NCI-H345 treated with DMSO at 0.1 percent for 48 hours (cell line): ENCODE measurements around the gene AFAP1L2.
A peak's percentile ranks its signal among the peaks of the same experiment; 100 is the strongest.

Experiments
- DNase-seq: peaks from one replicate; lab custom pipeline; 2025; ENCODE audit not compliant: unreplicated experiment; lab: John Stamatoyannopoulos, UW

The AFAP1L2 gene

DNA sequence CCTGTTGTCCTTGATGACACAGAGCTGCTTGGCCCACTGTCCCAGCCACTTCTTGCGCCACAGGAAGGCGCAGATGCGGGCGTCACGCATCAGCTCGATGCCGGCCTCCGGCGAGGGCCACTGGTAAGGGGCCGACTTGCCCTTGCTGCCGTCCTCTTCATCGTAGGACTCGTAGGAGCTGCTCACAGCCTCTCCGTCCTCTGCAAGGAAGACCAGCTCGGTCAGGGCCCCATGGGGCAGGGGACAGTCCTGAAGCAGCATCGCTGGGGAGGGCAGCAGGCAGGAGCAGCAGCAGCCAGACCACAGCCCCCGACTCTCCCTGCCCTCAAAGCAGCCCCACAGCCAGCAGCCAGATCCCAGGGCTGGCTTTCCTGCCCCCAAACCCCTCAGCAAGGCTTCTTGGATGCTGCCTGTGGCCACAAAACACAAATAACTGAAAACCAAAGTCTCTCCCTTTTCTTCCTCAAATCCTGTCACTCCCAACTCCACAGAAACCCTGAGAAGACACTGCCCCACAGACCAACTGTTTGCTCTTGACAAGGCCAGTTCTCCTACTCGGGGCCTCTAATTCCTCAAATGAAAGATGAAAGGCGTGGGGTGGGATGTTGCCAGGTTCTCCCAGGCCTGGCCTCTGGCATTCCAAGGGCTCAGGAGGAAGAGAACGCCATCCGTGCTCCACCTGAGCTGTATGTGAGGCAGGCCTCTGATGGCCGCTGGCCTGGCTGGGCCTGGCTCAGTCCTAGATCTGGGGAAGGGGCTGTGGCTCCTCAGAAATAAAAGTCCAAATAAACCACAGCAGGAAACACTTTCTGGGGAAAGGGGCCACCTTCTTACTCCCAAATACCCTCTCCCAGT, 88.5 kb downstream of the AFAP1L2 start:
- DNase-seq = no peak

- DNase-seq = no peak
Observed at GRCh38 chr10:114313866-114314265, 90.4 kb downstream of the AFAP1L2 start.

- DNase-seq = no peak
Observed at GRCh38 chr10:114313139-114313538, 91.2 kb downstream of the AFAP1L2 start.

- DNase-seq = no peak
Observed at GRCh38 chr10:114311496-114312209, 92.6 kb downstream of the AFAP1L2 start.

- DNase-seq = no peak
Observed at GRCh38 chr10:114311023-114311422, 93.3 kb downstream of the AFAP1L2 start.

DNA sequence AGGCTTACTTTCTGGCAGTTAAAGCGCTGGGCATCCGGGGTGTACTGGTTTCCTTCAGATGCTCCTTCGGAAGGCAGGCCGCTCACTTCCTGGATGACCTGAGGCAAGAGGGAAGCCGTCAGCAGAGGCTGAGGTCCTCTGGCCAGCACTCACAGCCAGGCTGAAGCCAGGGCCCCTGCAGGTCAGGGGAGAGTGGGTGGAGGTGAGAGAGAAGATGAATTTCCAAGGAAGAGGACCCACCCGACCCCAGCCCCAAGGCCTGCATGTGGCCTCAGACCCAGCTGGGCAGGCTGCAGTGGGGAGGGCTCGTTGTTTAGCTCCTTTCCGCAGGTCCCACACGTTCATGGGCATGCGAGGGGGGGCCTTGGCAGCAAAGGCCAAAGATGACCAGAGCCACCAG, 94.0 kb downstream of the AFAP1L2 start:
- no peak for DNase-seq

- DNase-seq = no peak
Observed at GRCh38 chr10:114309364-114309651, 95.0 kb downstream of the AFAP1L2 start.

- DNase-seq = no peak
Observed at GRCh38 chr10:114308531-114309363, 95.6 kb downstream of the AFAP1L2 start.

DNA sequence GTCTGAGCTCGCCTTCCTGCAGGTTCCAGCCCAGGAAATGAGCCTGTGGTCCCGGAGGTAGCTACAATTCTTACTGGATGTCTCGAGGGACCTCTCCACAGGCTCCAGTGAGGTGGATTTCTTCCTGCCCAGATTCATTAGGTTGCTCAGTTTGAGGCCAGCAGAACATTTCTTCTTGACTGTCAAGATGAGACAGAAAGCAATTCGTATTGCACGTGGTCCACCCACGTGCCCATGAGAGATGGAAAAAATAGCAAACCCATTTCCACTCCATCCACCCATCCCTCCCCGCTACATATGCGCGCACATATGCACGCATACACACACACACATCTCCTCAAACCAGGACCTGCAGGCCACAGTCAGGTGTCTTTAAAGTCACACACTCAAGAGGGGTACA, 96.6 kb downstream of the AFAP1L2 start:
- DNase-seq = no peak

- no peak for DNase-seq
Observed at GRCh38 chr10:114306116-114306973, 98.0 kb downstream of the AFAP1L2 start.

DNA sequence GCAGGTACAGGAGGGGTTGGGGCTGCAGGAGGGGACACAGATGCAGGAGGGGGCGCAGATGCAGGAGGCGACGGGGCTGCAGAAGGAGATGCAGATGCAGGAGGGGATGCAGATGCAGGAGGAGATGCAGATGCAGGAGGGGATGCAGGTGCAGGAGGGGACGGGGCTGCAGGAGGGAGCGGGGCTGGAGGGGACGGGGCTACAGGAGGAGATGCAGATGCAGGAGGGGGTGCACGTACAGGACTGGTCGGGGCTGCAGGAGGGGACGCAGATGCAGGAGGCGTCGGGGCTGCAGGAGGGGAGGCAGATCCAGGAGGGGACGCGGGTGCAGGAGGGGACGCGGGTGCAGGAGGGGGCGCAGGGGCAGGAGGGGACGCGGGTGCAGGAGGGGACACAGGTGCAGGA, 98.8 kb downstream of the AFAP1L2 start:
- DNase-seq = no peak

DNA sequence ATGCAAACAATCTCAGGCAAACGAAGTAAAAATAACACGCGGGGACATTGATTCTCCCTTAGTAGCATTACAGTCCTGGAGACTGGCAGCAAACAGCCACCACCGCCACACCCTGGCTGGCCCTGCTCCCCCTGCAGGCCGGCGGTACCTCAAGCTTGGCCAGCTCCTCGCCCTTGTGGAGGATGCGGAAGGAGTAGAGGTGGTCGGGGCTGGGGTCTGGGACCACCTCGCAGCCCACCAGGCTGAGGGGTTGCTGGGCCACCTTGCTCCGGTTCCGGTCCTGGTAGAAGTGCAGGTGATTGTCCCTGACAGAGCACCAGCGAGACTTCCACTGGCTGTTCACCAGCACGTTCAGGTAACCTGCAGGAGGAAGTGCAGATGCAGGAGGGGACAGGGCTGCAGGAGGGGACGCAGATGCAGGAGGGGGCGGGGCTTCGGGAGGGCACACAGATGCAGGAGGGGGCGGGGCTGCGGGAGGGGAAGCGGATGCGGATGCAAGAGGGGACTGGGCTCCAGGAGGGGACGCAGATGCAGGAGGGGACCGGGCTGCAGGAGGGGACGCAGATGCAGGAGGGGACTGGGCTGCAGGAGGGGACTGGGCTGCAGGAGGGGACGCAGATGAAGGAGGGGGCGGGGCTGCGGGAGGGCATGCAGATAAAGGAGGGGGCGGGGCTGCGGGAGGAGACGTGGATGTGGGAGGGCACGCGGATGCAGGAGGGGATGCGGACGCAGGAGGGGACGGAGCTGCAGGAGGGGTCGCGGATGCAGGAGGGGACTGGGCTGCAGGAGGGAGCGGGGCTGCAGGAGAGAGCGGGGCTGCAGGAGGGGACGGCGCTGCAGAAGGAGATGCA, 99.5 kb downstream of the AFAP1L2 start:
- peak; percentile 35 for DNase-seq

DNA sequence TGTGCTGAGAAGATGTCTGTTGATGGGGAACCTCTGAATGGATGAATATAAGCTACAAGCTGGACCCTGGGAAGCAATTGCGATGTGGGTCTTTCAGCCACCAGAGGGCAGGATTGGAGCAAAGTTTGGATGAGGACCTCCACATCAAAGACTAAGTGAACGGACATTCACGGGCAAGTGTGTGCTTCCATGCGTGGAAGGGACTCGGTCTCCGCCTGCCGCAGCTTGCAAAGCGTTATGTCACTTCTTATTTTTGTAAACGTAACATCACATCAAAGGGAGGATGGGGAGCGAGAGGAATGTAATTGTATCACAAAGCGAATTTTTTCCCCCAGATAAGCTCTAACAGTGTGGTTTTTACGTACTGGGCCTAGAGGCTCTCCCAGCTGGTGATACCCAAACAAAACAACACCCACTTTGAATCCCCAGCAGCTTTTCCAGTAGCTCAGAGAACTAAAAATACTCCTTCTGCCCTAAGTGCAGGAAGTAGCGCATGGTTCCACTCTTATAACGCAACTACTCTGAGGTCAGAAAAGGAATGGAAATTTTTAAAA, 100.2 kb downstream of the AFAP1L2 start:
- DNase-seq = peak; percentile 39

DNA sequence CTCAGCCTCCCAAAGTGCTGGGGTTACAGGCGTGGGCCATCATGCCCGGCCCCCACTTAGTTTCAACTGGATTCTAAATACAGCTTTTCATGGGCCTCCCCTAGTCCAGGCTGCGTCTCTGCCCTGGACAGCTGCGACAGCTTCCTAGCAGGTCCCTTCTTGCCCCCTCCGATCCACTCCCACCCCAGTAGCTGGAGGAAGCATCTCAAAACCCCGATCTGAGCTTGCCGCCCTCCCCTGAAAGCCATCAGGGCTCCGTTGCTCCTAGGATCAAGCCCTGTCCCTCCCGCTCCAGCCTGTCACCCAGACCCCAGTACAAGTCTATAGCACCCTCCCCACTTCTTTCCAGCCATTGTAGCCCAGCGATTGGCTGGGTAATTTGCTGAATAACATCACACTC, 100.7 kb downstream of the AFAP1L2 start:
- no peak for DNase-seq

GRCh38 chr10:114301951-114302710, 102.2 kb downstream of the AFAP1L2 start:
- no peak for DNase-seq

GRCh38 chr10:114301177-114301576, 103.1 kb downstream of the AFAP1L2 start:
- DNase-seq = no peak

GRCh38 chr10:114300036-114300645, 104.2 kb downstream of the AFAP1L2 start:
- no peak for DNase-seq

DNA sequence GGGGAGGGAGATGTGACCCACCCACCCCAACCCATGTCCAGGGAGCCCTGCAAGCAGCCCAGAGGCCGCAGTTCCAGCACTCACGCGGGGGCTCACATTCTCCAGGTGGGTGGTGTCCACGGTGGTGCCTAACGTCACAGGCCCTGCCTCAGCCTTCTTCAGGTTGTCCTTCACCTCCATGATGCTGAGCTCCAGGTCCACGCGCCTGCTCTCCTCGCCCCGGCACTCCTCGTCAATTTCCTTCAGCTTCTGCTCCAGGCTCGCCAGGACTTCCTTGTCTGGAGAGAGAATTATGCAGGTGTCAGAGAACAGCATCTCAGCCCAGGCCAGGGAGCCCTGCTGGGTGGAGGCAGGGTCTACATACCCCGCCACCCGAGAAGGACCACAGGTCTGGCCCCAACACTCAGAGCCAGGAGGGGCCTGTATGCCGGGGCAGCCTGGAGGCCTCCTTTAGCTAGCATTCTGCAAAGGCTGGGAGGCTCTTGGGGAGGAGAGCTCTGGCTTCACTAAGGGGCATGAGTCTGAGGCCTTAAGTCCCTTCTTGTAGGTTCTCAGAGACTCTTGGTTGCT, 107.1 kb downstream of the AFAP1L2 start:
- no peak for DNase-seq
